Measurements from ENCODE around the gene C1orf50. TPM values are rescaled to one million over a fixed set of nuclear protein-coding genes. Genes with fewer than 3 reads are reported as not detected.
"Not testable (repeated sequence)": the region's sequence is repeated elsewhere in the genome, so short reads cannot be mapped to it uniquely, and the experiment has no call there.

Gene C1orf50
- polyA plus RNA-seq, 3 donors = 10.1 to 15.1 (median 10.8) TPM

DNA sequence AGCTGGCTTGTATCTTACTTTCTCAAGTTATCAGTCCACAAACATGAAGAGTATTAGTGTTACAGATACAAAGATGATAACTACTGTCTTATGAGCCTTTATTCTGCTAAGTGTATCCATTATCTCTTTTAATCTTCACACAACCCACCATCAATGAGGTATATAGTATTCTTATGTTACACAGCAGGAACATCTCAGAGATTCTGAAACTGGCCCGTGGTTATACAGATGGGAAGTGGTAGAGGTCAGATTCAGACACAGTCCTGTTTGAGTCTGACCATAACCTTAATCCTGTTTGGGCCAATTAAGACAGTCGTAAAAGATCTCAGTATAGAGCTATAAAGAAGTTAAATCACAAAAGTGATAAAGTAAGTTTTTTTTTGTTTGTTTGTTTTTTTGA, 12.7 kb downstream of the C1orf50 start:
- no peak for DNase-seq (ENCODE audit: extremely low read depth in 1 of 11, low read depth in 9 of 11, low spot score in 4 of 11)

DNA sequence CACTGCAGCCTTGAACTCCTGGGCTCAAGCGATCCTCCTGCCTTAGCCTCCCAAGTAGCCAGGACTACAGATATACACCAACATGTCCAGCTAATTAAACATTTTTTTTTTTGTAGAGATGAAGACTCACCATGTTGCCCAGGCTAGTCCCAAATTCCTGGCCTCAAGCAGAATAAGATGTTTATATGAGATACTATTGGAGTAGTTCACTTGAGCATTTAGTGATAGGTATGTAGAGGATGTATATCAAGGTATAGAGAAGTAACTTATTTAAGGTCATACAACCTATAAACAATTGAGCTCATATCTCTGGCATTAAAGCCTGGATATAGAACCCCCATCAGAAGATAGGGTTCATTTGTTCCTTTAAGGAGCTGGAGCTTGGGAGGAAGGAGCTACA, 13.1 kb downstream of the C1orf50 start:
- no peak for DNase-seq (ENCODE audit: extremely low read depth in 1 of 11, low read depth in 9 of 11, low spot score in 4 of 11)

DNA sequence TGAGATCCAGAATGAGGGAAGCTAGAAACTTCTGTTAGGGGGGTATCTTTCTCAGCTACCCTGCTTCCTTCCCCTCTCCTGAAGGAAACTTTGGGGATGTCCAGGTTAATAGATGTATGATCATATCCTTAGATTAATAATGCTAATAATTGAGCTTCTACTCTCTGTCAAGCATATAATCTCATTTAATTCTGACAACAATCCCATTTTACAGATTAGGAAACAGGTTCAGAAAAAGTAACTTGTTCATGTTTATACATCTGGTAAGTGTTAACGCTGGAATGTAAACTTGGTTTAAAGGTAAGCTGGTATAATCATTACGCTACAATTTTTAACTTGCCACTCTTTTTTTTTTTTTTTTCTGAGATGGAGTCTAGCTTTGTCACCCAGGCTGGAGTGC, 16.0 kb downstream of the C1orf50 start:
- no peak for DNase-seq (ENCODE audit: extremely low read depth in 1 of 11, low read depth in 9 of 11, low spot score in 4 of 11)

DNA sequence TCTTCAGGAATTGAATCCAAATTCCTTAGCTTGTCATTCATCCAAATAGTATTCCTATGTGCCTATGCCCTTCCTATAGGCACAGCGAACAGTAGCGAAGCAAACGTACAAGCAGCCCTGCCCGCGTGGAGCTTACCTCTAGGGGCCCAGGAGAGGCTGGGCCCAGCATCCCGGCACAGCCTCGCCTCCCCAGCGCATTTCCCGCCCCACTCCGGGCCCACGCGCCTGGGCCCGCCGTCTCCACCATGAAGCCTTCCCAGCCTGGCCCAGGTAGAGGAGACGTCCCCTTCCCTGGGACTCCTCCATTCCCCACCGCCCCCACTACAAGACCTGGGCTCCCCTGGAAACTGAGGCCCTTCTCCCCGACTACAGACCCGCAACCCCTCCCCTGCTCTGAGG, 17.5 kb downstream of the C1orf50 start:
- DNase-seq (ENCODE audit: extremely low read depth in 1 of 11, low read depth in 9 of 11, low spot score in 4 of 11) = no peak

DNA sequence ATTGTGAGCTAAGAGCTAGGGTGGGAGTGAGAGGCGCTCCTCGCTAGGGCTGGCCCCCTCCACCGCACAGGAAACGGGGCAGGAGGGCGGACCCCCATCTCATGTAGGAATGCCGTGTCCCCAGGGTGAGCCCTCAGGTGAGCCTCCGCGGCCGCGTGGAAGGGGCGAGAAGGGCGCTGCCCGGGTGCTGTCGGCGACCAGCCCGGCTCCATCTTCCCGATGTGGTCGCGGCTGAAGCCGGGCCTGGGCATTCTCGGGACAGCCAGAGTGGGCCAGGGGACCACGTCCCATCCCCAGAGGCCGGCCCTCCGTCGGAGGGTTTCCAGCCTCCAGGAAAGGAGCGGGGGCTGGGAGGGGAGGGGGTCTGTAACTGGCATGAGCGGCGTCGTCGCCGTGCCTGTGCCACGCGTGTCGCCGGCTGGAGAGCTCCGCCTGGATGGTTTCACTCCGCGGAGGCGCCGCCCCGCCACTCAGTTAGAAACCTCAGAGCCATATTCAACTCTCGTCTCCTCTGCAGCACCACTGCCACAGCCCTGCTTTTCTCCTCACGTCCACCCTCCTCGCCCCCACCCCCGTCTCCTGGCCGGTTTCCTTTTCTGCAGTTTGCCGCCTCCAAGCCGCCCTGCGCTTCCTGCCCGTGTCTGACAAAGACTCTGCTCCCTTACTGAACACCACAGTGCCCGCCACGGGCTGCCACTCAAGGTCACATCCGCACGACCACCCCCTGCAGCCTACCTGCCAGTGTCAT, 18.1 kb downstream of the C1orf50 start, which contains the start of gene TMEM269:
Gene TMEM269 (plus strand): TSS at position 46 of the 748 bp plus-strand sequence. CDS start 4,903 bp downstream, outside the sequence.
- DNase-seq (ENCODE audit: extremely low read depth in 1 of 11, low read depth in 9 of 11, low spot score in 4 of 11) = no peak

DNA sequence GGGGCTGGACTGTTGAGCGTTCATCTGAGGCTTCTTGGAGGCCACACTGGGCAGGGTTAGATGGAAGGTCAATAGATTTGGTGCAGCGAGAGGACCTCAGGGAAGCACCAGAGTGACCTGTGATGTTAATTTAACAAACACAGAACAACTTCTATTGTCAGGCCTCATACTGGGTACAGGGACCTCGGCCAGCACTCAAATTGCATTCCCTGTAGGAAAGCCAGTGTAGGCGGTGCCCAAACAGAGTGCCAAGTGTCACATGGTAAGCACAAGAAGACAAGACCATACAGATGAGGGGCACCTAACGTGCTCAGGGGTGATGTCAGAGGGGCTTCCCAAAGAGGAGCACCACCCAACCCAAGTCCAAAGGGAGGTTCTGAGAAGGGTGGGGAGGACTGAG, 19.0 kb downstream of the C1orf50 start:
- no peak for DNase-seq (ENCODE audit: extremely low read depth in 1 of 11, low read depth in 9 of 11, low spot score in 4 of 11)

DNA sequence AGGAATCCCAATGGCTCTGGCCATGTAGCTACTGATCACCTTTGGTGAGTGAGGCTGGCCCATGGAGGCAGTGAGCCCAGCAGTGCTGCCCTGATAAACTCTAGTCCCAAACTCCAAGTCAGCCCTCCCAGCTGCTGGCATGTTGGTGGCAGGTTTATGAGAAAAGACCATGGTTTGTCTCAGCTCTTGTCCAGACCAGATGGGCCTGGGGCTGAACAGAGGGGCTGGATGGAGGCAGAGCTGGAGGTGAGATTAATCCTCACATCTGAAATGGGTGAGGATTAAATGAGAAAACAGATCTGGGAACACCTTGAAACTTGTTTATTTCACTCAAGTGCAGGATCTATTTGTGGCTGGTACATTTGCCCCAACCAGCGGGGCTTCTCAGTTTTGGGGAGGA, 21.0 kb downstream of the C1orf50 start:
- DNase-seq (ENCODE audit: extremely low read depth in 1 of 11, low read depth in 9 of 11, low spot score in 4 of 11) = no peak

DNA sequence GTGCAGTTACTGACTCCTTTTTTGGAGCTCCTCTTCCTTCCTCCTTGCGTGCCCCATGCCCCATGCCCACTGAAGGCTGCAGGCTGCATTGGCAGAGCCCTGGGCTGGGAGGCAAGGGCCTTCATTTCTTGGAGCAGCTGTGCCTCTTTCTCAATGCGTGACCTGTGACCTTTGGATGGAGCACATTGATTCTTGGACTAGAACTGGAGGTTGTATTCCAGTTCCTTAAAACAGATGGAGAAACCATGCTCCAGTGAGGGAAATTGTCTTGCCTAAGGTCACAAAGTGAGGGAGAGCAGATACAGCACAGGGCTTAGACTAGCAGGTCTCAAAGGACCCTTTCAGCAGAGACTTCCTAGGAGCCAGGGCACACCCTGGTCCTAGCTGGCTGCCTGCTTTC, 26.8 kb downstream of the C1orf50 start:
- DNase-seq (ENCODE audit: extremely low read depth in 1 of 11, low read depth in 9 of 11, low spot score in 4 of 11) = no peak

DNA sequence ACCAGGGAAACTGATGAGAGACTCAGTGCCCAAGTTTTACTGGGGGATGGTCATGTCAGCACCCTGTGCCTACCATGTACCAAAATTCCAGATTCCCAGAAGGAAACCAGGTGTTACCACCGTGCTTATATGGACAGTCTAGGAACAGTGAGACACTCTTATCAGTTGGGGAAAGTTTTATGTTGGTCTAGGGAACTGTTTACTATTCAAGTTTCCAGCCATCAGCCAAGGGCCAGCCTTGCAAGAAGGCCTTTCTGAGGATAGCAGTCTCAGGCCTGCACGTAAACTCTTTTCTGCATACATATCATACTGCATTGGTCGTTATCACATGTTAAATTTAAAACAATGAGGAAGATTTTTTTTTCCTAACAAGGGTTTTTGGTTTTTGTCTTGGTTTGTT, 30.4 kb downstream of the C1orf50 start:
- DNase-seq (ENCODE audit: extremely low read depth in 1 of 11, low read depth in 9 of 11, low spot score in 4 of 11) = no peak

GRCh38 chr1:42797979-42798378, 30.9 kb downstream of the C1orf50 start:
- DNase-seq (ENCODE audit: extremely low read depth in 1 of 11, low read depth in 9 of 11, low spot score in 4 of 11) = no peak

GRCh38 chr1:42801832-42802473, 34.9 kb downstream of the C1orf50 start:
- DNase-seq (ENCODE audit: extremely low read depth in 1 of 11, low read depth in 9 of 11, low spot score in 4 of 11) = no peak

- DNase-seq (ENCODE audit: extremely low read depth in 1 of 11, low read depth in 9 of 11, low spot score in 4 of 11) = no peak
Observed at GRCh38 chr1:42806171-42806570, 39.1 kb downstream of the C1orf50 start.

- no peak for DNase-seq (ENCODE audit: extremely low read depth in 1 of 11, low read depth in 9 of 11, low spot score in 4 of 11)
Observed at GRCh38 chr1:42806593-42806992, 39.5 kb downstream of the C1orf50 start.

DNA sequence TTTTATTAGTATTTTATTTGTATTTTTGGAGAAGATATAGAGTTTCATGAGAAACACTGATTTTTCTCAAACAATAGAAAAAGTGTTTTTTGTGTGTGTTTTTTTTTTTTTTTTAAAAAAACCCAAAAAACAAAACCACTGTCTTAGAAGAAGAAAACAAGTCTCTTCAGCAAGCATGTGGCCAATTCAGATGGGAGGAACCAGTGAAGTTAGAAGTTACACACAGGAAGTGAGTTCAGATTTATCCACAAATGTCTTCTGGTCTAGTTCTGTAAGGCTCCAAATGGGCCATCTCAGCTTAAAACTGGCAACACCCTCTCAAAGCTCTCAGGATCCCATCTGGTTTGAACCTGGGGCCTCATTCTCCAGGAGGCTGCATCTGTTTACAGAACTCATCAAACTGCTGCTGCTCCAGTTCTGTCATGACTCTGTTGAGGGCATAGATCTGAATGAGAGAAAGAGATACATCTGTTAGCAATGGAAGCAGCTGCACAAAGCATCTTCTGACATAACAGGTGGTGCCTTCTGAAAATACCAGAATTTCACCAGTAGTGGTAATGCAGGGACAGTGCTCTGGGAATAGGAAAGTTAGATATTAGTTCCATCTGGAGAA, 40.1 kb downstream of the C1orf50 start:
- no peak for DNase-seq (ENCODE audit: extremely low read depth in 1 of 11, low read depth in 9 of 11, low spot score in 4 of 11)

DNA sequence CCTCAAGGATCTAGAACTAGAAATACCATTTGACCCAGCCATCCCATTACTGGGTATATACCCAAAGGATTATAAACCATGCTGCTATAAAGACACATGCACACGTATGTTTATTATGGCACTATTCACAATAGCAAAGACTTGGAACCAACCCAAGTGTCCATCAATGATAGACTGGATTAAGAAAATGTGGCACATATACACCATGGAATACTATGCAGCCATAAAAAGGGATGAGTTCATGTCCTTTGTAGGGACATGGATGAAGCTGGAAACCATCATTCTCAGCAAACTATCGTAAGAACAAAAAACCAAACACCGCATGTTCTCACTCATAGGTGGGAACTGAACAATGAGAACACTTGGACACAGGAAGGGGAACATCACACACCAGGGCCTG, 47.8 kb downstream of the C1orf50 start:
- DNase-seq (ENCODE audit: extremely low read depth in 1 of 11, low read depth in 9 of 11, low spot score in 4 of 11) = not testable (repeated sequence)

DNA sequence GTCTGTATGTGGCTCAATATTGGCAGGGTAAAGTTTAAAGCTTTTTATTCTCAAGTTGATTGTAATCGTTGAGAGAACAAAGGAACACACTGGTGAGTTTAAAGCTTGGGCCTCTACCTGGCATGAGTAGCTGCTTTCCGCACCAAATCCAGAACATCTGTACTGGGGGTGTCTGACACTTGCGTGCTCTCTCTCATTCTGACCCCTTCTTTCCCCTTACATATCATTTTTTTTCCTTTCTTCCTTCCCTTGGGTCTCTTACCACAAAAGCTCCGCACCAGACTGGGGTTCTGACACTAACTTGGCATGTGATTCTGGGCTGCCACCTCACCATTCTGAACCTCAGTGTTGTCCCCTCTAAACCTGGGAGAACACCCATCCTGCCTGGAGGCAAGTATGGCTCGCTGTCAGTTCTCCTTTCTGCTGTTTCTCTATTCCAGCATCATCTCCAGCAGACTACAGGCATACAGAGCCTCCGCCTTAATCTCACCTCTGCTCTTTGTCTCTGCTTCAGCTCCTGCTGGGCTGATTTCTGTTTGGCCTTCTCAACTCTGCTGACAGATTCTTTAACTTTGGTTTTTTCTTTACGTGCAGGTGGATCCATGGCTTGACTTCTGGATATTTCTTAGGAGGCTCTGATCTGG, 49.0 kb downstream of the C1orf50 start:
- DNase-seq (ENCODE audit: extremely low read depth in 1 of 11, low read depth in 9 of 11, low spot score in 4 of 11) = peak in 3 of 11 donors; percentile 7 to 12 (median 7)

GRCh38 chr1:42816585-42817439, 49.8 kb downstream of the C1orf50 start, which contains the start of the genes ERMAP and SVBP:
TSS of gene ERMAP (plus strand) at chr1:42817122. CDS start at chr1:42830449, 13,327 bp downstream.
TSS of gene SVBP (minus strand) at chr1:42817397. CDS start at chr1:42816544, 853 bp downstream.
- DNase-seq (ENCODE audit: extremely low read depth in 1 of 11, low read depth in 9 of 11, low spot score in 4 of 11) = peak; percentile 67 to 89 (median 86)

- no peak for DNase-seq (ENCODE audit: extremely low read depth in 1 of 11, low read depth in 9 of 11, low spot score in 4 of 11)
Observed at GRCh38 chr1:42817440-42817767, 50.4 kb downstream of the C1orf50 start.

- no peak for DNase-seq (ENCODE audit: extremely low read depth in 1 of 11, low read depth in 9 of 11, low spot score in 4 of 11)
Observed at GRCh38 chr1:42817976-42818375, 50.9 kb downstream of the C1orf50 start.

Data from renal cortex interstitium (tissue), 11 donors.